ENCODE measurements around the gene CCDC6. TPM values are rescaled to one million over a fixed set of nuclear protein-coding genes. Genes with fewer than 3 reads are reported as not detected.

CCDC6 gene
- total RNA-seq, 1 donor from 2014 or later, result 42.7 TPM

Other genes with a start within 250 kb of the CCDC6 start
- gene SLC16A9, start 196.7 kb downstream of the CCDC6 start, total RNA-seq, result 10.0 and 10.4 TPM in 2 replicates
- not detected in 2 replicates for gene MRLN, start 153.1 kb downstream of the CCDC6 start, total RNA-seq